ENCODE results near the gene CENPN.

CENPN gene, protein sequence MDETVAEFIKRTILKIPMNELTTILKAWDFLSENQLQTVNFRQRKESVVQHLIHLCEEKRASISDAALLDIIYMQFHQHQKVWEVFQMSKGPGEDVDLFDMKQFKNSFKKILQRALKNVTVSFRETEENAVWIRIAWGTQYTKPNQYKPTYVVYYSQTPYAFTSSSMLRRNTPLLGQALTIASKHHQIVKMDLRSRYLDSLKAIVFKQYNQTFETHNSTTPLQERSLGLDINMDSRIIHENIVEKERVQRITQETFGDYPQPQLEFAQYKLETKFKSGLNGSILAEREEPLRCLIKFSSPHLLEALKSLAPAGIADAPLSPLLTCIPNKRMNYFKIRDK

DNA sequence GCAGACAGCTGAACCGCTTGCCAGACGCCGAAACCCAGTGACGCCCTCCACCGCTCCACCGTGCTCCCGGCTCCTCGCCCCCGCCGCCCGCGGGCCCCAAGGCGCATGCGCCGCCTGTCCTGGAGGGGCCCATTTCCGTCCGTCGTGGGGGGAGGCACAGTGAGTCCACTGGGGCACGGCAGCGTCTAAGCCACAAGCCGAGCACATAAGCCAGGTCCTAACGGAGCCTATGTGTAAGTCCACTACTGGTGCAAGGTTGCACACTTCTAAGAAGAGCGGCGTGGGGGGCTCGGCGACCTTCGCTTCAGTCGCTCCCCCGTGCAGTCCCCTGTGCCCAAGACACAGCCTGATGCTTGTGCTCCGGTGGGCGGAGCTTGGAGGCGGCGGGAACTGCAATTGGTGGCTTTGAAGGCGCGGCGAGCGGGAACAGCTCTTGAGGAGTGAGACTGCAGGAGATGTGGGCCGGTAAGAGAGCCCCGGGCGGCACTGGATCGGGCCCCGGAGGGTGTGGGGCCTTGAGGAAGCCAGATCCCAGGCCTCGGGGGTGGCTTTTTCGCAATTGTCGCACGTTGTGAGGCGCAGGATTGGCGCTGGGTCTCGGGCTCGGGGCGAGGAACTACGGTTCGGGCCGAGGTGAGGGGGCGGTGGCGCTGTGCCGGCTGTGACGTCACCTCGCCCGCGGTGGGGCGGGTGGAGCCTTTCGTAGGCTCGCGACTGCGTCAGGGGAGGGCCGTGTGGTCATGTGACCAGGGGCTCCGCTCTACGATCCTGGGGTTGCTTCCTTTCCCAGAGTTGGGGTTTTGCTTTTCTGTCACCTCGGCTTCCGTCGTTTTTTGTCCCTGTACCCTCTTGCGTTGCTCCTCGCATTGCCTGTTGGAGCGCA, at the start of gene CENPN, which contains the start of gene CMC2:
Gene CENPN, plus strand, starts transcription at position 402 of the 883 bp plus-strand sequence. CDS start 4,726 bp downstream, outside the sequence.
Gene CMC2, minus strand, starts transcription at position 73 of the 883 bp plus-strand sequence. CDS start 9,491 bp downstream, outside the sequence.
- peak; percentile 99 for DNase-seq

DNA sequence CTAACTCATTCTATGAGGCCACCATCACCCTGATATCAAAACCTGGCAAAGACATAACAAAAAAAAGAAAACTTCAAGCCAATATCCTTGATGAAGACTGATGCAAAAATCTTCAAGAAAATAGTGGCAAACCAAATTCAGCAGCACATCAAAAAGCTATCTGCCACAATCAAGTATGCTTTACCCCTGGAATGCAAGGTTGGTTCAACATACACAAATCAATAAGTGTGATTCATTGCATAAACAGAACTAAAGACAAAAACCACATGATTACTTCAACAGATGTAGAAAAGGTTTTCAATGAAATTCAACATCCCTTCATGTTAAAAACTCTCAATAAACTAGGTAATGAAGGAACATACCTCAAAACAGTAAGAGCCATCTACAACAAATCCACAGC, 48.7 kb upstream of the CENPN start:
- DNase-seq = no peak

DNA sequence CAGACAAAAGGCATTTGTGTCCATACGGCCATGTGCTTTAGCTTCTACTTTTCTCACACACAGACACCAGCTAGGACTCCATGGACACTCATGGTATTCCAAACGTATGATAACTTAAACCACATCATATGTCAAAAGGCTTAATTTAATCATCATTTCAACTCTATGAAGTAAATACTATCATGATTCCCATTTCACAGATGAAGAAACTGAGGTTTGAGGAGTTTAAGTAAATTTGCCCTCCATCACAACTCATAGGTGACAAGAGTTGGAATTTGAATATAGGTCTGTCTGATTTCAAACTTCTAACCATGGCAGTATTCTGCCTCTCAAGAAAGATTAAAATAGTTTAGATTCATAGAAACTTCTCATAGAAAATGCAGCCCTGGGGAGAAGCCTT, 44.1 kb upstream of the CENPN start:
- no peak for DNase-seq

DNA sequence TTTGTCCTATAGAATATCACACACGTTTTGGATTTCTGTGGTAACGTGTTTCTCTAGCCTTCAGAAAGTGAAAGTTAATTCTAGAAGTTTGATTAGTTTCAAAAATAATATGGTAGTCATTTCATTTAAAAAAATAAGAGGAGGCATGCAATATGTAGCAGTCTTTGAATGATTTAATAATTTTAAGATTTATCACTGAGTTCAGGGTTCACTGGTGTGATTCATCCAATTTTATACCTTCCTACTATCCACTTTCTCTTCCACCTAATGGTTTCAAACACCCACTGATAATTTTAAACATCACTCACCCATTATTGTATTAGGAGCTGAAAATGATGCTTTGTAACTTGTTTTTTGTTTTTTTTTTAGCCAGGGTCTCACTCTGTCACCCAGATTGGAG, 42.7 kb upstream of the CENPN start:
- no peak for DNase-seq

DNA sequence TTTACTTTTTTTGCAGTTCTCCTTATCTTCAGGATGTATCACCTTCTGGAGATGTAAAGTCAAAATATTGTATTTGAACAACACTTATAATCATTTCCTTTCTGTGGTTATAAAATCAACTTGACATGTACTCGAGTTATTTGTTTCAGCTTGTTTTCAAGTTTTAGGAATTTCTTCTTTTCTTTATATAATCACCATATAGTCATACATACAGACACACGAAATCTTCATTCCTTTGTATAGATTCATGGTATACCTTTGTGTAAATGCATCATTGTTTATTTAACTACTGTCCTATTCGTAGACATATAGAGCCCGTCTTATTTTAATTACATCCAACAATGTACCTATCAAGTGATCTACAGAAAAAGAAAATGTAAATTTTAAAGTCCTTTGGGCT, 40.4 kb upstream of the CENPN start:
- DNase-seq = no peak

DNA sequence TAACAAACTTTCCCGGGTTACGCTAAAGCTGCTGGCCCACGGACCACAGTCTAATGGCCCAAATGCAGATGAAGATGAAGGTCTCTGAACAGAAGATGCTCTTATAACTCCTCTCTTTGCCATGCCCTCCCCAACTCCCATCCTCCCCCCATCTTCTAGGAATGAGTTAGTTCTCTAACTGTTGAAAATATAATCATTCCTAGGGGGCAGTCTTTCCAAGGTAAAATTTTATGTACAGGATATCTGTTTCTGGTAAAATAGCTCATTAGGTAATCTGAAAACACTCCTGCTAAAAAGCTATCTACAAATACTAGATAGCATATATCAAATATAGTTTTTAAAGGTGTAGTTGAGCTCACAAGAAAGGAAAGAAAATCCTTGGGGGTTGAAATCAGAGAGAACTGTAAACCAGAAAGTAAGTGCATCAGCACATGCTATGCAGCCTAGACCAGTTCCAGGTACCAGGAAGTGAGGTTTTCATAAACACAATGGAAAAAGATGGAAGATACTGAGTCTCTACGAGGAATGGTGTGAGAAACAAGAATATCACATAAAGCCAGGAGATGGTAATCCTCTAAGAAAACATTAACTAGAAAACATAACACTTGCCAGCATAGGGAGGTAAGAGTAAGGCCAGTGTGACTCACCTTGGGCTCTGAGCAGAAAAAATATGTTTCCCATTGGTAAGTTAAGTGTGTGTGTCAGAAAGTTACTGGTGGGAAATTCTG, 38.5 kb upstream of the CENPN start:
- no peak for DNase-seq

DNA sequence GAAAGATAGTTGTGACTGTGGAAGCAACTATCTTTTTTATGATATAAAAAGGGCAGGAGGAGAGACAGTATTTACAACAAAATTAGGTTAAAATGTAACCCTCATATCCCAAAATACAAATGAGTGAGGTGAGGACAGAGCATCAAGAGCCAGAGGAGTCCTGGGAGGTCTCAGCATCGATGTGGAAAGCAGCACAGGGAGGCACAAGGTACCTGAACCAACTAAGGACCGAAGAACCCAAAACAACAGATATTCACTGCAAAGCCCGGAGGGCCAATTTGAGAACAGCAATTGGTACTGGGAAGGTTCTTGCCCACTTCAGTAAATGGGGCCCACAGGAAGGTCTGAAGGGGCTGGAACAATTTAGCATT, 37.9 kb upstream of the CENPN start:
- DNase-seq = no peak

DNA sequence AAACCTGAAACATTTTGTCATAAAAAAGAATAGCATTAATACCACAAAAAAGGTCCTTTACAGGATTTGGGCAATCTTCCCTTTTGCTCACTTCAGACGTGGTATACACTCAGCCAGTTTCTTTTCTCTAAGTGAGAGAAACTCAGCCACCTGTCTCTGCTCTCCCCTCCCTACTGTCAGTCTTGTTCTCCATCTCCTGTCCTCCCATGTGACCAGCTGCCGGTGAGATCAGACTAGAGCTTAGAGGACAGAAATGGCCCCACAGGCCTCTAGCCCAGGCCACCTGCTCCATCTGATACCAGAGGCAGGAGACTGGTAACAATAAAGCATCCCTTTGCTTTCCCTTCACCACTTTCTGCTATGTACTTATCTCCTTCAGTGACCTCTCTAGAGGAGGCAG, 35.2 kb upstream of the CENPN start:
- DNase-seq = no peak

DNA sequence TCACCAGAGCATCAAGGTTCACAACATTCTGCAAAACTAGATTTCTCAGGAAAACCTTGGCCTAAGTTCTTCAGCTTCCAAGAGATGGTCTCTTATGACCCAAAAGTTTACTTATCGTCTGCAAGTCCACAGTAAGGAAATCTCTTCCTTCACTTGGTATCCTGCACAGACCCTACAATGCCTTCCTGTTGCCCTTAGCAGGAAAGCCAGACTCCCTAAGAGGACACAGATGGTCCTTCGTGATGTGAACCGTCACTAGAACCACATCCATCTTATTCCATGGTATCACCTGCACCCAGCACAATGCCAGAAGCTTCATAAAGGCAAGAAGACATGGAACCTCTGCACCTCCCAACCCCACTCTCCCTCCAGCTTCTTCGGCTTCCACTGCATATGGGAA, 34.4 kb upstream of the CENPN start:
- no peak for DNase-seq

DNA sequence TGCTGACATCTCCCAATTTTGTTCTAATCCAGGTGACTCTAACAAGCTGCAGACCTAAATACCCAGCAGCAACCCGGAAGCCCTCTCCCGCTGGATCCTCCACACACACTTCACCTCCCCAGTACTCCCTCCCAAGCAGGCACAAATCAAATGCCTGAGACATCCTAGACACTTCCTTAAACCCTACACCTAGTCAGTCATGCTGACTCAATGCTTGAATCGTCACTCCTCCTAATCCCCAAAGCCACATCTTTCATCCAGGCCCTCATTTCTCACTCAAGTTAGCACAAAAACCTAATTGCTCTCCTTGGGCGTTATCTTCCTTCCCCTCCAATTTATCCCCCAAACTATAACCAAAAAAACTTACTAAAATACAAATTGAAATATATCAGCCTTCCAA, 33.0 kb upstream of the CENPN start:
- DNase-seq = no peak

DNA sequence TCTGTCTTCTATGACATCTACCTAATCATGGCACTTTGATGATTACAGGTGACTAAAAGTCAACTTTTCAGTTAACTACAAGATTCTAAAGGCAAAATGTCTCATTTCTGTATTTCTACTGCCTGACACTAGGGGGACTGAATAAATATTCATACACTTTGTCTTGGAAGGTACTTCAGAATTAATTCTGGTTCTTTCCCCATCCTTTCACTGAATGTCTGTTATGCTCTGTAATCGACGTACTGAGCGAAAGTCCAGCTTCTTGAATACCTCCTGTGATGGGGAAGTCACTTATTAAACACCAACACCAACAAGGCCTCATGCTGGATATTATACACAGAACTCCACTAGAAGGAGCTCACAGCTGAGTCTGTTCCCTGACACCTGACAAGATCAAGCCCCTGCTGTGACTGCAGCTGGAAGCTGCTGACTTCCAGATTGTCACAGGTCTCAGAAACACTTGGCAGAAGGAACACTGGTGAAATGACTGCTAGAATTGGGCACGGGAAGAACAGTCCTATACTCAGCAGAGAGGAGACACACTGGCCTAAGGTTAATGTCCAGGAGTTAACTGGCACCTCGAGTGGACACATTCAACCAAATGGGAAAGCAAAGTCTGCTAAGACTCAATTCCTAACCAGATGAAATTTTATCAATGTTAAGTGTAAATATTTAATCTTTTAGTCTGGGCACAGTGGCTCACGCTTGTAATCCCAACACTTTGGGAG, 32.2 kb upstream of the CENPN start:
- peak; percentile 33 for DNase-seq

DNA sequence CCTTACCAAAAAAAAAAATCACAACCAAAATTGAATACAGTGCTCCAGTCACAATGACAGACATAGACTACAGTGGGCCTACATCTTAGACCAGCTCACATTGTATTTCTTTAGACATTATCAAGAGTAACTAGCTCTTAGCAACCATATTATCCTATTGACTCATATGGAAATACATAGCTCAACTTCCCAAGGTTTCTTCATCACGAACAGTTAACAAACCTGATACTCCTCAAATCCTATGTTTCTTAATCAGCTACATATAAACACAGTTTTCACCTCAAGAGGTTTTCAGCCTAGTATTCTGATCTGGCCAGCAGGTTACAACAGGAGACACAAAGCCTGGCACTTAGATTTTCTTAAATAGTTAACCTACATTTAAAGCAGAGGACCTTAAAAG, 30.1 kb upstream of the CENPN start:
- DNase-seq = no peak

DNA sequence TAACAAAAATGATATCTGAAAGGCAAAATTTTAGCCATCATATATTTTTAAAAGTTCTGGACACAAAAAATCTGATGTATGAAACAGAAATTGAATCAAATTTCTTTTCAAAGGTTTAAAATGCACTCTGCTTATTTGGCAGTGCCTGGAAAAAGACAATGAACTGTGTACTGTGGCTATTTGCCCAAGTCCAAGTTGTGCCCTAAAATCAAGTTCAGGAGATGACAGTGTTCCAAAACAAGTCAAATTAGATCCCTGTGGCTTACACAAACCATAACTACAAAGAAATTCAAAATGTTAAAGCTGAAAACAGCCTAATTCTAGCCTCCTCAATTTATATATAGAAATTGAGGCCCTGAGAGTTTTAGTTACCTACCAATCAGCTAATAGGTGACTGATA, 25.9 kb upstream of the CENPN start:
- DNase-seq = no peak

DNA sequence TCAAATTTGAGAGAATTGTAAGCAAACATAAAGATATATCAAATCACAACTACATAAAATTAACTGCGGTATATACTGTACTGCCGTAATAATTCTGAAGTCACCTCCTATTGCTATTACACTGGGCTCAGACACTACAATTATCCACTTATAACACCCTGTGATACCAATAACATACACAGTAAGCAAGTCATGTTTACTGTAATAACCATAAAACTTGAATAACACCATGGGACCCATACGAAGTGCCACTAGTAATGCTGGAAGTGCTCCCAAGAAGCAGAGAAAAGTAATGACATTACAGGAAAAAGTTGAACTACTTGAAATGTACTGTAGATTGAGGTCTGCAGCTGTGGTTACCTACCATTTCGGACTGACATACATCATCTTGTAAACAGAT, 24.4 kb upstream of the CENPN start:
- DNase-seq = no peak

DNA sequence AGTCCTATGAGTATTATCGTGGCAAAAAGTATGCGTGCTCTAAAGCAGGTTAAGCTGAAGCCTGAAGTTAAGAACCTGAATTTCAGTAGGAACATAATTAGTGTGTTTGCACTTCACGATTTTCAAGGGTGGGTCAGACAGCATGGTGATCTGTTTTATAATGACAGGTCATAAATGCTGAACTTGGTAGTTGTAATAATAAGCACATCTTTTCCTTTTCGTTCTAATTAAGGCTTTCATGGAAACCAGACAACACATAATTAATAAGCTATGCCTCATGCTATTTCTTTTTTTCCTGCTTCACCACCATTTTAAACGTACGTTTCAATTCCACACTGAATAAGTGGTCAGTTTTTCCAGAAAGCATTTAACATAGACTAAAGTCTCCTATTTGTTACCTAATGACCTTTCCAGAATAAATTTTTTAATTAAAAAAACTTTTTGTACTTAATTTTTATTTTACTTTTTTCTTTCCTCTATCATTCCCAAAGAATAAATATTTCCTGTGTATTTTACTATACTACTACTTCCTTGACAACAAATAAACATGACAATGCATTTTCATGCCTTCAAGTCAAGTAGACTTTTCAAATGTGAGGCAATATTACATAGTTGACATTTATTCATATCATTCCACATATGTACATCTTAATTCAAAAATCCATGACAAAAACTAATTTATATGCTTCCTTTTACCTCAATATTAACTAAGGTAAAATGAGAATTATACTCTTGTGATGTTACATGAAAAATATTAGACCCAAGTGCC, 22.7 kb upstream of the CENPN start:
- no peak for DNase-seq

DNA sequence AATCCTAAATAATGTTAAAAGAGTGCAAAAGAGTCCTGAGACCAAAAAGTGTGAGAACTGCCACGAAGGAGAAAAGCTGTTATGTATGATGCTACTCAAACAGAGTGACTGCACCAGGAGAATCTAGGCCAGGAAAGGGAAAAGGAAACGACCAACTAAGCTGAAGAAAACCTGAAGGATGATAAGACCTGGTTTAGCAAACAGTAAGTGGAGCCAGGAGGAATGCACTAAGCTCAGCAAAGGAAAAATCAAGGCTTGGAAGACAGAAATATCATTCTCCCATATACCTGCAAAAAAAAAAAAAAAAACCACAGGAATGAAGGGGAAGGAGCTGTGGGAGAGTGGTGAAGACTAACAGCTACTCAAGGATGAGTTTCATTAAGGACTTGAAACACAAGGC, 21.4 kb upstream of the CENPN start:
- no peak for DNase-seq

DNA sequence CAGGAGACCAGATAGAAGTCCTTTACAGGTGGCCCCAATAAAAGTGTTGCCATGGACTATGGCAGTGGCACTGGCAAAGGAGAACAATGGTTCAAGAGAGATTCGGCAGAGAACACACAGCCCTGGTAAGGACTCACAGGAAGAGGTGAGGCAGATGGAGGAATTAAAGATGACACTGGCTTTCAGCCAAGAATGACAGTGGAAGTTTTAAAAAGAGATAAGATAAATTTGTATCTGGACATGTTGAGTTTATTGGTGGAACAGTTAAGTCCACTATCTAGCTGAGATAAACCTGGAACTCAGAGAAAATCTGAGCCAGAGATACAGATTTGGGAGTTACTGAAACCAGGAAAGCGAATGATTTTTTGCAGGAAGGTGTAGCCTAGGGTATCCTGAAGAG, 20.5 kb upstream of the CENPN start:
- DNase-seq = peak; percentile 29

DNA sequence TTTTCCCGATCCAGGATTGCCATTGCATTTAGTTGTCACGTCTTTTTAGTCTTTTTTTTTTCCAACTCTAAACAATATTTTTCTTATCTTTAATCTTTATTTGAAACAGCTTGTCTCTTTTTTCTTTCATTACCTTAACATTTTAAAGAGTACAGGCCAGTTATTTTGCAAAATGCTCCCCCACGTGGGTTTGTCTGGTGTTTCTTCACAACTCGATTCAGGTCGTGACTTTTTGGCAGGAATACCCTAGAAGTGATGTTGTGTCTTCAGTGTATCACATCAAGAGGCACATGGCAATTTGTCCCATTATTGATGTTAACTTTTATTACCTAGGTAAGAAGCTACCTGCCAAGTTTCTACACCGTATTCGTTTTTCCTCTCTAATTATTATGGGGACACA, 18.3 kb upstream of the CENPN start:
- DNase-seq = no peak

DNA sequence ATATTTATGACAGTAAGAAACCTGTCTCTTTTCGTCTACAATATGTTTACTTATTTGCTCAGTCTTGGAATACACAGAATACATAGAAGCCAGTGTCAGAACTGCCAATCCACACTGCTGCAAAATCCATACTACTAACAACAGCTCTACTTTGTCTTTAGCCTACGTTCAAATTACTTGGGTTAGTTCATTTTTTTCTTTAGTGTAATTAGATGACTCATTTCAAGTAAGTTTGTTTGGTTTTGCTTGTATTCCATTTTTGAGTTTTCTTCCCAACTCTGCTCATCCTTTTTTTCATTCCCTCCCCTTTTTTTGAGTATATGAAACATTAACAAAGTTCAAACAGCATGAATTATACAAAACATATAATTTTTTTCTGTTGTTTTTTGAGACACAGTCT, 17.2 kb upstream of the CENPN start:
- DNase-seq = no peak

DNA sequence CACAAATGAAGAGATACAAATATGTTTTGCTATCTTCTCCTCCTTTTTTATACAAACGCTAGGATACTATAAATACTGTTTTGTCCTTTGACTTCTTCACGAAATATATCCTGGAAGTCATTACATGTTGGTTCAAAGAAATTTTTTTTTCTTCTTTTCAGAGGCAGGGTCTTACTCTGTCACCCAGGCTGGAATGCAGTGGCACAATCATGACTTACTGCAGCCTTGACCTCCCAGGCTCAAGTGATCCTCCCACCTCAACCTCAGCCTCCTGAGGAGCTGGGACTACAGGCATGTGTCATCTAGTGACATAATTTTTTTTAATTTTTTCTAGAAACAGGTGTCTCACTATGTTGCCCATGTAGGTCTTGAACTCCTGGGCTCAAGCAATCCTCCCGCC, 16.4 kb upstream of the CENPN start:
- no peak for DNase-seq

DNA sequence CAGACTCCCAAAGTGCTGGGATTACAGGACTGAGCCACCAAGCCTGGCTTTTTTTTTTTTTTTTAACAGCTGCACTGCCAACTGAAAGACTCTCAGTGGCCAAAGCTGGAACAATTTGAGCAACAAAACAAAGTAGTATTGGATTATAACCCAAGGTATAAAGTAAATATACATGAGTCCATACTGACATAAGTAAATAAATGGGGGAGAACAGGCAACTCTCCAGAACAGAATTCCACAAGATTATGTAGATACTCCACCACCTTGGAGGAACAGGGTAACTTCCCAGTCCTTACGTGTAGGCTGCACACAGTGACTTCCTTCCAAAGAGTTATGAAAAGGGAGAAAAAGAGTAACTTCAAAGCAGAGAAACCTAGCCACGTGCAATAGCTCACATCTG, 16.0 kb upstream of the CENPN start:
- DNase-seq = no peak

DNA sequence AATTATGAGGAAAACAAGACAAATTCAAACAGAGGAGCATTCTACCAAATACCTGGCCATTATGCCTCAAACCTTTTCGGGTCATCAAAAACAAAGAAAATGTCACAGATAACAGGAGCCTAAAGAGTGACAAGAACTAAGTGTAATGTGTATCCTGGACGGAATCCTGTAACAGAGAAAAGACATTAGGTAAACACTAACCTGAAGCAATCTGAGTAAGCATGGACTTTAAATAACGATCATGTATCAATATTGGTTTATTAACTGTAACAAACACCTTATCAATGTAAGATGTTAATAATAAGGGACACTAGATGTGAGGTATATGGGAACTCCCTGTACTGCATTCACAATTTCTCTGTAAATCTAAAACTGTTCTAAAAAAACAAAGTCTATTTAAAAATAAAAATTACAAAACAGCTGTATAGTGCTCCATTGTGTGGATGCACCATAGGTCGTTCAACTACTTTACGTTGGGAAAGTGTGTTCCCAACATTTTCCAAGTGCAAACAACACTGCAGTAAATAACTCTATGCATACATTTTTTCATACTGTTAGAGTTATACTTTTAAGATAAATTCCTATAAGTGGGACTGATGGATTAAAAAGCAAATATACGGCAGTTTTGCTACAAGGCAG, 15.1 kb upstream of the CENPN start:
- DNase-seq = no peak

Measured in hematopoietic multipotent progenitor cell treated with erythropoietin and hydrocortisone succinate and interleukin-3 and kit ligand, for 4 days (in vitro differentiated cells).